Activated CD8-positive, alpha-beta memory T cell treated with anti-CD3 and anti-CD28 coated beads for 24 hours (primary cell): ENCODE results near the gene GLS.

ENCODE experiments used
- DNase-seq: peaks from one replicate; pipeline ENCODE4 v3.0.0-alpha.2; 2020

The GLS gene

GRCh38 chr2:190888449-190888848 lies 7.8 kb downstream of the GLS start:
- DNase-seq = no peak

- no peak for DNase-seq
Measured at GRCh38 chr2:190889175-190889943, 8.7 kb downstream of the GLS start.

GRCh38 chr2:190891372-190891771 lies 10.8 kb downstream of the GLS start:
- DNase-seq = no peak

DNA sequence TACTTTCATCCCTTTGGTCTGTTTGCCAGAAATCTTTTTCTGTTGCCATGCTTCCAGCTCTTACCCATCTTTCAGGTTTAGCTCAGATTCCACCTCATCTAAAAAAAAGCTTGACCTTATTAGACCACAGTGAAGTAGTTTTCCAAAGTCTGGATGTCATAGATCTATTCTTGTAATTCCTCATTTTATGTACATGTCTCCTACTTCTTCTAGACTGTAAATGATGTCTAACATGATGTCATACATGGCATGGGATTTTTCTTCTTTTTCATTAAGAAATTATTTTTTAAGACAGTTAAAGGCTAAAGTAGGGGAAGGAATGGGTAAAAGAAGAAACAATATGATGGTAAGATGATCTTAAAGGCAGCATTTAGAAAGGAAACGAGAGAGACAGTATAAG lies 11.3 kb downstream of the GLS start:
- no peak for DNase-seq

DNA sequence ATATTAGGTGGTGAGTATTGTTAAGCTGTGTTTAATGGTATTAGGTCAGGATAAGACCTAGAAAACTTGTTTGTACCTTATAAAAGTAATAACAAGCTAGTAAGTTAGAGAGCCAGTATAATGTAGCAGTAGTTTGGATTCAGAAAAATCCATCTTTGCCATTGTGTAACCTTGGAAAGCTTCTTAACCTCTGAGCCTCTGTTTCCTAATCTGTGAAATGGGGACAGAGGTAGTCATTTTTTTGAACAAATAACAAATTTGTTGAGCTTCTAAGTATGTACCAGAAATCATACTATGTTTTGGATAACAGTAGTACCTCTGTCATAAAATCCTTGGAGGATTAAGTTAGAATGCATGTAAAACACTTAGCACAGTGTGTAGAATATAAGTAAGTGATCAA lies 12.5 kb downstream of the GLS start:
- no peak for DNase-seq

GRCh38 chr2:190896477-190896876 lies 15.9 kb downstream of the GLS start:
- no peak for DNase-seq

GRCh38 chr2:190903693-190904450 lies 23.3 kb downstream of the GLS start:
- no peak for DNase-seq

DNA sequence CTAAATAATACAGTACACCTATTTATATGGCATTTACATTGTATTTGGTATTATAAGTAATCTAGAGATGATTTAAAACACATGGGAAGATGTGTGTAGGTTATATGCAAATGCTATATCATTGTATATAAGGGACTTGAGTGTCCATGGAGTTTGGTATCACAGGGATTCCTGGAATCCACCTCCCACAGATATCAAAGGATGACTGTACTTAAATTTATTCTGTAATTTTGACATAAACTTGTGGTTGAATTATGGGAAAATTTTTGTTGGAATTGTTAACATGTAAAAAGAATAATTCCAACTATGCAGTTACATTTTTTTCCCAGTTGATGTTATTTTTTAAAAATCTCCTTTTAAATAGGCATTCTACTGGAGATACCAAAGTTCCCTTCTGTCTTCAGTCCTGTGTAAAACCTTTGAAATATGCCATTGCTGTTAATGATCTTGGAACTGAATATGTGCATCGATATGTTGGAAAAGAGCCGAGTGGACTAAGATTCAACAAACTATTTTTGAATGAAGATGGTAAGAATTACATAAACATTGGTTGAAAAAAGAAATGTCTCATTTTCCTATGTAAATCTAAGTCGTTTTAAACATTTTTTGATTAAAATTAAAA lies 24.1 kb downstream of the GLS start:
- DNase-seq = no peak

DNA sequence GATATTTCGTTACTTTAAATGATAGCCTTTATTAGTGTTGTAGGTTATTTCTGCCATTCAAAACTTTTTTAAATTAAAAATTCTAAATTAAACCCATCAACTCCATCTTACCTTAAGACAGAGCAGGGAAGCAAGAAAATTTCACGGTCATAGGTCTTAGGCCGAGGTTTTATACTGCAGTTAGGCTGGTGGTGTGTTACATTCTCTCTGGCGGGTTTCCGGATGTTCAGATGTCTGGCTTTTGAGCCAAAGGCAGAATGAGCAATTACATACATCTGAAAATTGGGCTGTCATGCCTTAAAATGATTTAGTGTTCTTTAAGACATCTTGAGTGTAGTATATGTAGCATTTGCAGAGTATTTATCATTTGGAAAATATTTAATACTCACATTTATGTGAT lies 27.9 kb downstream of the GLS start:
- DNase-seq = no peak

- DNase-seq = no peak
Measured at GRCh38 chr2:190909680-190910079, 29.1 kb downstream of the GLS start.

DNA sequence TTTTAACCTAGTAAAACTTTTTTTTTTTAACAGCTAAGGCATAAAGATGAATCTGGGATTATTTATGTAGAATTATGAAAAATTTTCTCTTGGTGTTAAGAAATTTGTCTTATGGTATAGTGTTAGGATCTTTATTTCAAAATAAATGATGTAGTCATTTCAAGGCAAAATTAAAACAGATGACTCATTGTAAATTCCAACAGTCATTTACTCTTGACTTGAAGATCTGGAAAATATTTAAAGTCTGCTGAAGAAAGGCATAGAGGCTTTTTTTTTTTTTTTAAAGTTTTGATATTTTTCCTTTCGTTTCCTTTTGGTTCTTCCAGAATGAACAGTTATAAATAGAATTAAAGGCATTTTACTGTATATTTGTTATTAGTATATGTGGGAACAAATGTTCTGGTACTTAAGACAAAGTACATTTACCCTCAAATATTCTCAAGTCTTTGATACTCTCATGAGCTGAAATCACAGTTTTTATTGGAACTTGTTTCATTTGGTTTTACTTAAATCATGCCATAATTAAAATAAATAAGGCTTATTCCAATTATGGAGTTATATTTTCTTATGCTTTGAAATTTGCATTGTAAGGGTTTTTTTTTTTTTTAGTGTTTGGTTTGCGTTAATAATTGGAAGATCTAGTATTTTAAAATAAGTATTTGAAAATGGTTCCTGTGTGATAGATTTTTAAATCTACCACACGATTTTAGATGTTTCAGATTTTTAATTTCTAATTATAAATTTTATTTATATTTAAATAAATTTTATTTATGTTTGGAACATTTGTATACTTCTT lies 29.9 kb downstream of the GLS start:
- no peak for DNase-seq

DNA sequence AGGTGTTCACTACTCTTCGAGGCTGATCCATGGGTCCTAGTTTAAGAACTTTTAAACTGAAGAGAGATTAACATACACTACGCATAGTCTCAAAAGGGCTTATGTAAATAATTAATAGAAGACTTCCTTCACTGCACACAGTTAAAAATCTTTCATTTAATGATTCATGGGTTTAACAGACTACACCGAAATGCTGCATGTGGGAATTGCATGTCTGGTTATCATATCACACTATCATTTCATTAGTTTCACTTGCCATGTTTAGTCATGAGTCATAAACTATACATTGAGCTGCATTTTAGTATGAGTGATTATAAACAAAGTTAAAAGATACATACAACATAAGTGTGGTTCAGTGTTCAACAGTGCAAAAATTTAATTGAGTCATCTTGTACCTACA lies 31.2 kb downstream of the GLS start:
- DNase-seq = no peak

DNA sequence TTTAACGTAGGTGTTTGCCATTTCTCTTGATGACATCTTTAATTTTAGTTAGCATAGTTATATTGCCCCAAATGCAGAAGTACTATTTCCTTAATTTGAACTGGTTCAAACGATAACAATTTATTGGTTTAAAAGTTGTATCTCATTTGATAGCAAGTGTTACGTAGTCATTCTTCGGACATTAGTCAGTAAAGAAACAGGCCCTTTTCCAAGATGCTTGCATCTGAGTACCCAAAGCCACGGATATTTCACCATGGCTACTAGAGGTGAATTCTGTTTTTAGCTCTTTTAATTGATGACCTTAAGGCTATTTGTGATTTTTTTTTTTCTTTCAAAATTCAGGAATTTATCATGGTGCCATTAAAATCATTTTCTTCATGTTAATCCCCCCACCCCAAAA lies 32.1 kb downstream of the GLS start:
- no peak for DNase-seq

GRCh38 chr2:190913725-190914124 lies 33.1 kb downstream of the GLS start:
- no peak for DNase-seq

GRCh38 chr2:190916829-190917228 lies 36.2 kb downstream of the GLS start:
- no peak for DNase-seq

- no peak for DNase-seq
Measured at GRCh38 chr2:190920085-190920484, 39.5 kb downstream of the GLS start.

GRCh38 chr2:190922376-190922775 lies 41.8 kb downstream of the GLS start:
- no peak for DNase-seq

GRCh38 chr2:190927301-190927700 lies 46.7 kb downstream of the GLS start:
- no peak for DNase-seq

DNA sequence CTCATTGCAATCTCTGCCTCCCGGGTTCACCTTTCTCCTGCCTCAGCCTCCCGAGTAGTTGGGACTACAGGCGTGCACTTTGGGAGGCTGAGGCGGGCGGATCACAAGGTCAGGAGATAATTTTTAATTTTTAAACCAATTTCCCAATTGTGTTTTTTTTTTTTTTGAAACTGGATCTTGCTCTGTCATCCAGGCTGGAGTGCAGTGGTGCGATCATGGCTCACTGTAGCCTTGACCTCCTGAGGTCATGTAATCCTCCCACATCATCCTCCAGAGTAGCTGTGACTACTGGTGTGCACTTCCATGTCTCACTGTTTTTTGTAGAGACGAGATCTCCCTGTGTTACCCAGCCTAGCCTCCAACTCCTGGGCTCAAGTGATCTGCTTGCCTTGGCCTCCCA lies 49.3 kb downstream of the GLS start:
- DNase-seq = no peak

DNA sequence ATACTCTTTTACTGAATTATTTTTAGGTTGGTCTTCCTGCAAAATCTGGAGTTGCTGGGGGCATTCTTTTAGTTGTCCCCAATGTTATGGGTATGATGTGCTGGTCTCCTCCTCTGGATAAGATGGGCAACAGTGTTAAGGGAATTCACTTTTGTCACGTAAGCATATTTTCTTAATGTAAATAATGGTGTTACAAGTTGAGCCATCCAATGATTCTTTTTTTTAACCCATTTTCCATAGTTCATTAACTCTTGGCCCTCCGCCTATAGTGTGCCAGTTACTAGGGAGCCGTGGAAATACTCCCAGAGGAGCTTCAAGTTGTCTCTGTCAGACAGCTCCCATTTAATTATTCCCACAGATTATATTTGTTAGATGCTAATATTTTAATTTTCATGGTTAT lies 49.8 kb downstream of the GLS start:
- no peak for DNase-seq

DNA sequence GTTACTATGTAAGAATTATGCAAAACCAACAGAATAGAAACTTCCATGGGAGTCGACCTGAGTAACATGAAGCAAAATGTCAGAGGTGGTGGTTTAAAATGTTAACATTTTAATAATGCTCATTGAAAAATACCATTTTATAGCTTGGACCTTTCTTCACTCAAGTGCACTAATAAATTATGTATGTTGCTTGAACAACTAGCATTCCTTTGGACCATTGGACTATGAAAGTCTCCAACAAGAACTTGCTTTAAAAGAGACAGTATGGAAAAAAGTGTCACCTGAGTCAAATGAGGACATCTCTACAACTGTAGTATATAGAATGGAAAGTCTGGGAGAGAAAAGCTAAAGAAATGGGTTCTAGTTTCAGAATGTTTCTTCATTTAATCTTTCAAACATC lies 51.9 kb downstream of the GLS start:
- no peak for DNase-seq

- DNase-seq = no peak
Measured at GRCh38 chr2:190933361-190933760, 52.7 kb downstream of the GLS start.

DNA sequence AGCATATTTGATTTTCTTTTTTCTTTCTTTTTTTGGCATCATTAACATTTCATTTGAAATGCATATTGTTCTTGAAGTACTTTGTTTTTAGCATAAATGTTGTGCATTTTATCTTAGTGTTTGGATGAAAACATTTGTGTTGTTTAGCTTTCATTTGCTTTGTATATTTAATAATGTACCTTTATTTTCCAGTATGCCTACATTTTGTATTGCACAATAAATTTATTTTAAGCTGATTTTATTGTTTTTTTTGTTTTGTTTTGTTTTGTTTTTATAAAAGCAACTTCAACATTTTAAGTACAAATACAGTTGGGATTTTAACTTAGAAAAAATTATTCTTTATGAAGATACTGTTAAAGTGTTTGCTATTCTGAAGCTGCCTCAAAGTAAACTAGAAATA lies 54.4 kb downstream of the GLS start:
- DNase-seq = no peak
